Activated T-helper 2 cell treated with anti-CD3 and anti-CD28 coated beads, Interferon-gamma antibody, Interleukin-2, Interleukin-4, amounts not matched to agents 10 μg/mL and 5 μg/mL and 100 μg/mL, durations not matched to agents 14 hours and 24 hours and 36 hours (primary cell): ENCODE results near the gene GBF1. TPM values are rescaled to one million over a fixed set of nuclear protein-coding genes. Genes with fewer than 3 reads are reported as not detected.

ENCODE experiments used
- DNase-seq: peaks from one replicate; pipeline ENCODE4 v3.0.0; 2021; ENCODE audit warnings: low spot score
- H3K27ac Mint-ChIP-seq: one replicate; pipeline ENCODE4 v1.8.0; 2021; ENCODE audit warnings: mixed read lengths
- H3K27me3 Mint-ChIP-seq: one replicate; pipeline ENCODE4 v1.8.0; 2021; ENCODE audit warnings: low read depth, mixed read lengths
- H3K36me3 Mint-ChIP-seq: one replicate; pipeline ENCODE4 v1.8.0; 2021; ENCODE audit warnings: low read depth, mixed read lengths
- H3K4me1 Mint-ChIP-seq: one replicate; pipeline ENCODE4 v1.8.0; 2021; ENCODE audit warnings: low read depth, mixed read lengths
- H3K4me3 Mint-ChIP-seq: one replicate; pipeline ENCODE4 v1.8.0; 2021; ENCODE audit warnings: low read depth, mild to moderate bottlenecking, moderate library complexity, mixed read lengths
- H3K9me3 Mint-ChIP-seq: one replicate; pipeline ENCODE4 v1.8.0; 2021; ENCODE audit warnings: mixed read lengths
- intact Hi-C: fragments of 100-400 bp; cut with micrococcal nuclease; formaldehyde crosslinking; loops from one replicate; pipeline ENCODE4 v1.15.1; 2023
- total RNA-seq: library from RNA; stranded (reverse); gene quantifications from 2 replicates; pipeline ENCODE4 v1.2.3, GENCODE V29; 2022

GBF1 gene
- total RNA-seq, 1 donor from 2014 or later: 49.2 TPM

GRCh38 chr10:102405108-102405571, 159.8 kb downstream of the GBF1 start:
- H3K4me1 Mint-ChIP-seq: peaks cover 18% of the 10 kb centered on the region
- intact Hi-C loops: no loop called here
- no peak overlapping the region for H3K4me3 Mint-ChIP-seq
- DNase-seq: no peak
- H3K36me3 Mint-ChIP-seq: peaks cover 39% of the 10 kb centered on the region
- no peaks in the 10 kb centered on the region for H3K9me3 Mint-ChIP-seq
- no peak overlapping the region for H3K27ac Mint-ChIP-seq
- H3K27me3 Mint-ChIP-seq: peaks cover 14% of the 10 kb centered on the region

- H3K4me3 Mint-ChIP-seq: no peak overlapping the region
These were observed 160.3 kb downstream of the GBF1 start for GRCh38 chr10:102405632-102406031.

GRCh38 chr10:102406815-102407214, 161.5 kb downstream of the GBF1 start:
- Mint-ChIP-seq H3K4me1 (peaks cover 26% of the 10 kb centered on the region), H3K9me3 (no peaks in the 10 kb centered on the region), H3K27ac (no peak overlapping the region), H3K36me3 (peaks cover 22% of the 10 kb centered on the region), H3K27me3 (peaks cover 24% of the 10 kb centered on the region), H3K4me3 (no peak overlapping the region)
- intact Hi-C loops: no loop called here
- DNase-seq: no peak

More at GRCh38 chr10:102405632-102406031, 160.3 kb downstream of the GBF1 start:
- Mint-ChIP-seq H3K4me1 (peaks cover 18% of the 10 kb centered on the region), H3K9me3 (no peaks in the 10 kb centered on the region), H3K27me3 (peaks cover 15% of the 10 kb centered on the region), H3K36me3 (peaks cover 34% of the 10 kb centered on the region), H3K27ac (no peak overlapping the region)
- intact Hi-C loops: no loop called here
- no peak for DNase-seq

GRCh38 chr10:102407425-102408130, 162.2 kb downstream of the GBF1 start:
- Mint-ChIP-seq H3K27me3 (peaks cover 24% of the 10 kb centered on the region), H3K4me3 (peak overlapping the region; percentile 81), H3K4me1 (peaks cover 27% of the 10 kb centered on the region), H3K27ac (no peak overlapping the region), H3K9me3 (no peaks in the 10 kb centered on the region), H3K36me3 (peaks cover 15% of the 10 kb centered on the region)
- no peak for DNase-seq
- intact Hi-C loops: loop anchor here (2.0 kb wide), 1 partner anchor 13 kb away; the partner anchor contains the start of gene NFKB2

GRCh38 chr10:102408131-102408727, 162.9 kb downstream of the GBF1 start:
- Mint-ChIP-seq H3K27ac (peak overlapping the region; percentile 15), H3K4me1 (peaks cover 31% of the 10 kb centered on the region), H3K9me3 (no peaks in the 10 kb centered on the region), H3K36me3 (peaks cover 14% of the 10 kb centered on the region), H3K27me3 (peaks cover 24% of the 10 kb centered on the region), H3K4me3 (peak overlapping the region; percentile 81)
- DNase-seq: no peak
- intact Hi-C loops: loop anchor here (2.0 kb wide), 1 partner anchor 13 kb away; the partner anchor contains the start of gene NFKB2

GRCh38 chr10:102408728-102409603, 163.6 kb downstream of the GBF1 start:
- DNase-seq: peak; percentile 46
- peaks cover 24% of the 10 kb centered on the region for H3K27me3 Mint-ChIP-seq
- H3K4me3 Mint-ChIP-seq: peak overlapping the region; percentile 85
- peaks cover 32% of the 10 kb centered on the region for H3K4me1 Mint-ChIP-seq
- intact Hi-C loops: loop anchor here (1.0 to 2.0 kb wide), 2 partner anchors 10 to 14 kb away; partner anchors contain the start of gene NFKB2
- H3K27ac Mint-ChIP-seq: peak overlapping the region; percentile 74
- no peaks in the 10 kb centered on the region for H3K9me3 Mint-ChIP-seq
- H3K36me3 Mint-ChIP-seq: peaks cover 7% of the 10 kb centered on the region

- peaks cover 7% of the 10 kb centered on the region for H3K36me3 Mint-ChIP-seq
- H3K4me1 Mint-ChIP-seq: peaks cover 32% of the 10 kb centered on the region
- no peaks in the 10 kb centered on the region for H3K9me3 Mint-ChIP-seq
- peak; percentile 8 for DNase-seq
- H3K4me3 Mint-ChIP-seq: peak overlapping the region; percentile 85
- H3K27me3 Mint-ChIP-seq: peaks cover 24% of the 10 kb centered on the region
- intact Hi-C loops: loop anchor here (1.0 to 2.0 kb wide), 2 partner anchors 11 to 15 kb away; partner anchors contain the start of gene NFKB2
- H3K27ac Mint-ChIP-seq: peak overlapping the region; percentile 74
These were observed 164.5 kb downstream of the GBF1 start for GRCh38 chr10:102409604-102410428.

GRCh38 chr10:102410429-102411073, 165.2 kb downstream of the GBF1 start:
- Mint-ChIP-seq H3K4me3 (peak overlapping the region; percentile 85), H3K4me1 (peaks cover 32% of the 10 kb centered on the region), H3K27ac (no peak overlapping the region), H3K27me3 (peaks cover 25% of the 10 kb centered on the region), H3K36me3 (peaks cover 2% of the 10 kb centered on the region), H3K9me3 (no peaks in the 10 kb centered on the region)
- DNase-seq: peak; percentile 53
- intact Hi-C loops: no loop called here

GRCh38 chr10:102411341-102412255, 166.3 kb downstream of the GBF1 start:
- Mint-ChIP-seq H3K4me3 (peak overlapping the region; percentile 78), H3K36me3 (no peaks in the 10 kb centered on the region), H3K4me1 (peaks cover 32% of the 10 kb centered on the region), H3K27ac (peak overlapping the region; percentile 62), H3K9me3 (no peaks in the 10 kb centered on the region), H3K27me3 (peaks cover 30% of the 10 kb centered on the region)
- intact Hi-C loops: no loop called here
- DNase-seq: no peak

- H3K4me3 Mint-ChIP-seq: no peak overlapping the region
- intact Hi-C loops: no loop called here
These were observed 167.0 kb downstream of the GBF1 start for GRCh38 chr10:102412293-102412692.

More at GRCh38 chr10:102412293-102412692, 167.0 kb downstream of the GBF1 start:
- Mint-ChIP-seq H3K27me3 (peaks cover 34% of the 10 kb centered on the region), H3K36me3 (no peaks in the 10 kb centered on the region), H3K9me3 (no peaks in the 10 kb centered on the region), H3K27ac (no peak overlapping the region), H3K4me1 (peaks cover 32% of the 10 kb centered on the region)
- DNase-seq: no peak
